Measurements from ENCODE around the gene RGL1.

Gene RGL1

DNA sequence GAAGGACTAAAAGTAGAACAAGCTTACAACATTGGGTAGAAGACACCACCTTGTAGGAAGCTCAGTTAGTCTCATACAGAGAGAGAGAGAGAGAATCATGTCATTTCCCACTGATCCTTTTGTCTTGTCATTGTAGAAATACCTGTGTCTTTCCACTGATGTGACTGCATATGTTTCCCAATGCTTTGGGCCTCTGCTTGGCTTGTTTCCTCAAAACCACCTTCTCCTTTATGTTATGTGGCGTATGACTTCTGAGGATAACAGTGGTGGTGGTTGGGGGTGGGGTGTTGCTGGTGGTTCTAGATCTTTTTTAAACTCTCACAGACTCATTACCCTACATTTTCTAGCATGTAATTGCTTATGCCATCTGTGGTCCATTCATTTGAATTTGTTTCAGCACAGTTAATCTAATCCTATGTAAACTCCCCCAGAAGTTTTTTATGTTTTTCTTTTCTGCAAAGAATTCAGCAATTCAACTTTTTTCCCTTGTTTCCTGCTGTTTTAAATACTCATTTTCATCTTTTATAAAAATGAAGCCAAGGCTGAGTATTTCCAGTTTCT is 9.3 kb downstream of the RGL1 start:
- Histone ChIP-seq H2AK5ac (ENCODE audit: low read length, severe bottlenecking) (no peak overlapping the region), H3K4me3 (ENCODE audit: insufficient read depth in 1 of 2, low read depth in 1 of 2, low read length in 2 of 2) (no peak overlapping the region), H3K79me1 (replicated peaks; ENCODE audit: low read length, poor library complexity, severe bottlenecking) (peaks cover 29% of the 10 kb centered on the region), H3K14ac (ENCODE audit: low read length in 2 of 2) (no peak overlapping the region), H3K4me1 (ENCODE audit: control insufficient read depth, insufficient read depth, low read depth, low read length) (peaks cover 9% of the 10 kb centered on the region), H2AFZ (ENCODE audit: low read depth, low read length) (no peak overlapping the region), H2BK120ac (ENCODE audit: low read depth, low read length) (no peak overlapping the region), H4K8ac (ENCODE audit: low read length) (no peak overlapping the region), H2BK5ac (ENCODE audit: low read depth, low read length, poor library complexity, severe bottlenecking) (no peak overlapping the region), H3K23ac (ENCODE audit: low read length in 2 of 2) (no peak overlapping the region), H3K4me2 (ENCODE audit: low read length, poor library complexity, severe bottlenecking) (no peak overlapping the region), H3K36me3 (ENCODE audit: control insufficient read depth in 1 of 2, insufficient read depth in 2 of 2, low read depth in 1 of 2, low read length in 2 of 2) (peaks cover 0 to 19% of the 10 kb centered on the region in 2 experiments), H2BK15ac (ENCODE audit: low read depth, poor library complexity, severe bottlenecking) (no peak overlapping the region), H2BK12ac (ENCODE audit: low read length in 2 of 2) (no peak overlapping the region), H3K27me3 (ENCODE audit: control insufficient read depth in 1 of 2, insufficient read depth in 1 of 2, low read length in 2 of 2) (no peaks in the 10 kb centered on the region), H3K27ac (ENCODE audit: low read length, poor library complexity, severe bottlenecking) (no peak overlapping the region), H3K9me3 (ENCODE audit: control insufficient read depth, low read length) (no peaks in the 10 kb centered on the region), H4K91ac (ENCODE audit: low read length) (no peak overlapping the region), H3K9ac (ENCODE audit: low read length) (peak overlapping the region; percentile 51), H3K18ac (ENCODE audit: low read depth in 1 of 2, low read length in 2 of 2) (no peak overlapping the region), H3K4ac (ENCODE audit: low read depth in 1 of 2, low read length in 2 of 2) (no peak overlapping the region)
- no peak for DNase-seq
- WGBS, result no CpG with 5 or more reads among the region's 1 CpG

DNA sequence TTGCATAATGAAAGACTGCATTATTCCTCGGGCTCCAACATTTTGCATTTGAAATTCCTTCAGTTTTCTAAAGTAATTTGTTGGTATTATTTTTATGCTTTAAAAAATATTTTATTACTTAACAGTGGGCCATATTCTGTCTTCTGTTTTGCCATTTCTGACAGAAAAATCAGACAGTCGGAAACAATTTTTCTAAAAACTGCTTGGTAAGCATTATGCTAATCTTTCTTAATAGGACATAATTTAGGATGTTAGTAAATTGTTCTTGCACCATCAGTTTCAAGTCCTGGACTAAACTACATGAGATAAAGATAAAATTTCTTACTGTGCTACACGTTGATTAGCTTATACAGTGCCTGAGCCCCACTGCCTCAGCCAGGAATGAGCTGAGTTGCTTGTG is 11.2 kb downstream of the RGL1 start:
- no peak for DNase-seq
- Histone ChIP-seq H3K4ac (ENCODE audit: low read depth in 1 of 2, low read length in 2 of 2) (no peak overlapping the region), H3K18ac (ENCODE audit: low read depth in 1 of 2, low read length in 2 of 2) (no peak overlapping the region)

GRCh38 chr1:183817576-183818288 is 12.8 kb downstream of the RGL1 start:
- H2BK12ac ChIP-seq (ENCODE audit: low read length in 2 of 2), result no peak overlapping the region
- no peak overlapping the region for H2BK15ac ChIP-seq (ENCODE audit: low read depth, poor library complexity, severe bottlenecking)
- H3K14ac ChIP-seq (ENCODE audit: low read length in 2 of 2), result peak overlapping the region in 1 of 2 experiments; percentile 58
- no peak overlapping the region for H2AFZ ChIP-seq (ENCODE audit: low read depth, low read length)
- peak overlapping the region in 1 of 2 experiments; percentile 79 for H3K18ac ChIP-seq (ENCODE audit: low read depth in 1 of 2, low read length in 2 of 2)
- no peak overlapping the region for H3K27ac ChIP-seq (ENCODE audit: low read length, poor library complexity, severe bottlenecking)
- H3K23ac ChIP-seq (ENCODE audit: low read length in 2 of 2), result no peak overlapping the region
- peak overlapping the region; percentile 28 to 73 for H3K4ac ChIP-seq (ENCODE audit: low read depth in 1 of 2, low read length in 2 of 2)
- no peaks in the 10 kb centered on the region for H3K27me3 ChIP-seq (ENCODE audit: control insufficient read depth in 1 of 2, insufficient read depth in 1 of 2, low read length in 2 of 2)
- peaks cover 0 to 17% of the 10 kb centered on the region in 2 experiments for H3K36me3 ChIP-seq (ENCODE audit: control insufficient read depth in 1 of 2, insufficient read depth in 2 of 2, low read depth in 1 of 2, low read length in 2 of 2)
- H3K4me1 ChIP-seq (ENCODE audit: control insufficient read depth, insufficient read depth, low read depth, low read length), result peaks cover 6% of the 10 kb centered on the region
- no peak overlapping the region for H2BK5ac ChIP-seq (ENCODE audit: low read depth, low read length, poor library complexity, severe bottlenecking)
- WGBS, result 42% methylated on average over 4 of the region's 5 CpGs
- peaks cover 28% of the 10 kb centered on the region for H3K79me1 ChIP-seq (replicated peaks; ENCODE audit: low read length, poor library complexity, severe bottlenecking)
- H3K4me2 ChIP-seq (ENCODE audit: low read length, poor library complexity, severe bottlenecking), result no peak overlapping the region
- H3K9me3 ChIP-seq (ENCODE audit: control insufficient read depth, low read length), result no peaks in the 10 kb centered on the region
- DNase-seq, result peak; percentile 38
- H2BK120ac ChIP-seq (ENCODE audit: low read depth, low read length), result no peak overlapping the region
- H3K9ac ChIP-seq (ENCODE audit: low read length), result peak overlapping the region; percentile 29
- H4K91ac ChIP-seq (ENCODE audit: low read length), result no peak overlapping the region
- no peak overlapping the region for H4K8ac ChIP-seq (ENCODE audit: low read length)
- no peak overlapping the region for H2AK5ac ChIP-seq (ENCODE audit: low read length, severe bottlenecking)
- peak overlapping the region in 1 of 2 experiments; percentile 12 for H3K4me3 ChIP-seq (ENCODE audit: insufficient read depth in 1 of 2, low read depth in 1 of 2, low read length in 2 of 2)

More for the DNA sequence above, 11.2 kb downstream of the RGL1 start:
- Histone ChIP-seq H2BK5ac (ENCODE audit: low read depth, low read length, poor library complexity, severe bottlenecking) (no peak overlapping the region), H3K4me2 (ENCODE audit: low read length, poor library complexity, severe bottlenecking) (no peak overlapping the region), H4K8ac (ENCODE audit: low read length) (no peak overlapping the region), H2AFZ (ENCODE audit: low read depth, low read length) (no peak overlapping the region), H3K4me1 (ENCODE audit: control insufficient read depth, insufficient read depth, low read depth, low read length) (peaks cover 9% of the 10 kb centered on the region), H2AK5ac (ENCODE audit: low read length, severe bottlenecking) (no peak overlapping the region), H2BK15ac (ENCODE audit: low read depth, poor library complexity, severe bottlenecking) (no peak overlapping the region), H3K27ac (ENCODE audit: low read length, poor library complexity, severe bottlenecking) (no peak overlapping the region), H2BK12ac (ENCODE audit: low read length in 2 of 2) (no peak overlapping the region), H2BK120ac (ENCODE audit: low read depth, low read length) (no peak overlapping the region), H3K27me3 (ENCODE audit: control insufficient read depth in 1 of 2, insufficient read depth in 1 of 2, low read length in 2 of 2) (no peaks in the 10 kb centered on the region), H3K4me3 (ENCODE audit: insufficient read depth in 1 of 2, low read depth in 1 of 2, low read length in 2 of 2) (no peak overlapping the region), H4K91ac (ENCODE audit: low read length) (no peak overlapping the region), H3K36me3 (ENCODE audit: control insufficient read depth in 1 of 2, insufficient read depth in 2 of 2, low read depth in 1 of 2, low read length in 2 of 2) (peaks cover 0 to 17% of the 10 kb centered on the region in 2 experiments), H3K9ac (ENCODE audit: low read length) (no peak overlapping the region), H3K23ac (ENCODE audit: low read length in 2 of 2) (no peak overlapping the region), H3K9me3 (ENCODE audit: control insufficient read depth, low read length) (no peaks in the 10 kb centered on the region), H3K14ac (ENCODE audit: low read length in 2 of 2) (no peak overlapping the region), H3K79me1 (replicated peaks; ENCODE audit: low read length, poor library complexity, severe bottlenecking) (peaks cover 27% of the 10 kb centered on the region)
- WGBS, result 100% methylated on average over 1 of the region's 3 CpGs

DNA sequence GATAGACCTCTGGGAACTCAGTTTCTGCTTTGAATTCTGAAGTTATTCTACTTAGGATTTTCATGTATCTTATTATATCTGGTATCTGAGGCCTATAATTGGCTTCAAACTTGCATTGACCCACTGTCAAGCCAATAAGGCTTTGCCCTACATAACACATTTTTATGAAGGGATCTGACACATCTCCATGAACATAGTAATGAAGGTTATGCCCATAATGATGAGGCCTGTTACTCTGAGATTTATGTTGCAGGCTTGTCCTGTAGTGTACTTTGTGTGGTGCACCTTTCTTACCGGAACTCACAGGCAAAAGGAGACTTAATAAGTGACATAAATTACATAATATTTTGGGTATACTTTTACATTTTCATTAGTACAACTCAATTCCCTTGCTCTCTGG is 14.1 kb downstream of the RGL1 start:
- Histone ChIP-seq H4K91ac (ENCODE audit: low read length) (no peak overlapping the region), H3K36me3 (ENCODE audit: control insufficient read depth in 1 of 2, insufficient read depth in 2 of 2, low read depth in 1 of 2, low read length in 2 of 2) (peaks cover 0 to 14% of the 10 kb centered on the region in 2 experiments), H3K4me2 (ENCODE audit: low read length, poor library complexity, severe bottlenecking) (no peak overlapping the region), H2BK5ac (ENCODE audit: low read depth, low read length, poor library complexity, severe bottlenecking) (no peak overlapping the region), H3K9ac (ENCODE audit: low read length) (no peak overlapping the region), H3K79me1 (replicated peaks; ENCODE audit: low read length, poor library complexity, severe bottlenecking) (peaks cover 30% of the 10 kb centered on the region), H3K23ac (ENCODE audit: low read length in 2 of 2) (no peak overlapping the region), H2BK15ac (ENCODE audit: low read depth, poor library complexity, severe bottlenecking) (no peak overlapping the region), H2AFZ (ENCODE audit: low read depth, low read length) (no peak overlapping the region), H3K4me3 (ENCODE audit: insufficient read depth in 1 of 2, low read depth in 1 of 2, low read length in 2 of 2) (no peak overlapping the region), H2BK120ac (ENCODE audit: low read depth, low read length) (no peak overlapping the region), H3K4ac (ENCODE audit: low read depth in 1 of 2, low read length in 2 of 2) (no peak overlapping the region), H4K8ac (ENCODE audit: low read length) (no peak overlapping the region), H3K9me3 (ENCODE audit: control insufficient read depth, low read length) (no peaks in the 10 kb centered on the region), H3K27ac (ENCODE audit: low read length, poor library complexity, severe bottlenecking) (no peak overlapping the region), H3K4me1 (ENCODE audit: control insufficient read depth, insufficient read depth, low read depth, low read length) (peaks cover 1% of the 10 kb centered on the region), H3K18ac (ENCODE audit: low read depth in 1 of 2, low read length in 2 of 2) (no peak overlapping the region), H3K27me3 (ENCODE audit: control insufficient read depth in 1 of 2, insufficient read depth in 1 of 2, low read length in 2 of 2) (no peaks in the 10 kb centered on the region), H3K14ac (ENCODE audit: low read length in 2 of 2) (no peak overlapping the region), H2BK12ac (ENCODE audit: low read length in 2 of 2) (no peak overlapping the region), H2AK5ac (ENCODE audit: low read length, severe bottlenecking) (no peak overlapping the region)
- DNase-seq, result no peak
- no CpG with 5 or more reads among the region's 1 CpG for WGBS

Measured in mesenchymal stem cell (in vitro differentiated cells and primary cell).